NK-92 (cell line): ENCODE results near the gene NT5M.

Experiments
- DNase-seq: peaks from one replicate; lab custom pipeline; 2025; ENCODE audit not compliant: unreplicated experiment; lab: John Stamatoyannopoulos, UW

NT5M gene

GRCh38 chr17:17388657-17389496 lies 85.7 kb downstream of the NT5M start:
- DNase-seq = no peak

GRCh38 chr17:17391668-17392370 lies 88.6 kb downstream of the NT5M start:
- no peak for DNase-seq

GRCh38 chr17:17393976-17394375 lies 90.8 kb downstream of the NT5M start:
- DNase-seq = no peak

- no peak for DNase-seq
These were observed 91.3 kb downstream of the NT5M start for GRCh38 chr17:17394494-17394893.

GRCh38 chr17:17395246-17395802 lies 92.2 kb downstream of the NT5M start:
- DNase-seq = no peak

- no peak for DNase-seq
These were observed 92.7 kb downstream of the NT5M start for GRCh38 chr17:17395885-17396284.
